ENCODE results near the gene VRK3.

The VRK3 gene

GRCh38 chr19:49957262-49957915 is 67.8 kb downstream of the VRK3 start:
- CTCF ChIA-PET = interaction anchor here (1.1 to 2.6 kb wide), 3 partner anchors 18 to 27 kb away, joined by 4 to 13 read pairs (median 4); no protein-coding TSS in a partner anchor
- no peak for DNase-seq (ENCODE audit: low read depth, low spot score)
- POLR2A ChIA-PET = no interaction called here
- H3K4me3 ChIP-seq (ENCODE audit: low read depth, low read length) = no peak overlapping the region
- TF ChIP-seq CTCF (IDR thresholded peaks at IDR 0.05; ENCODE audit: insufficient read depth, low read length, missing control alignments) = no peak

GRCh38 chr19:49956115-49956495 is 69.1 kb downstream of the VRK3 start:
- no peak for DNase-seq (ENCODE audit: low read depth, low spot score)
- POLR2A ChIA-PET = no interaction called here
- CTCF ChIA-PET = interaction anchor here (1.6 to 2.6 kb wide), 2 partner anchors 17 to 18 kb away, joined by 4 to 13 read pairs; no protein-coding TSS in a partner anchor
- no peak for TF ChIP-seq CTCF (IDR thresholded peaks at IDR 0.05; ENCODE audit: insufficient read depth, low read length, missing control alignments)
- H3K4me3 ChIP-seq (ENCODE audit: low read depth, low read length) = no peak overlapping the region

- CTCF ChIA-PET = interaction anchor here (0.6 to 4.2 kb wide), 5 partner anchors 14 to 181 kb away, joined by 3 to 22 read pairs (median 3); no protein-coding TSS in a partner anchor
Measured at GRCh38 chr19:49954933-49955332, 70.2 kb downstream of the VRK3 start.

GRCh38 chr19:49954092-49954829 is 70.9 kb downstream of the VRK3 start:
- no peak for TF ChIP-seq CTCF (IDR thresholded peaks at IDR 0.05; ENCODE audit: insufficient read depth, low read length, missing control alignments)
- no peak for DNase-seq (ENCODE audit: low read depth, low spot score)
- ChIA-PET POLR2A (interaction anchor here (0.7 kb wide), 1 partner anchor 24 kb away, joined by 3 read pairs; no protein-coding TSS in a partner anchor), CTCF (interaction anchor here (0.6 to 4.2 kb wide), 8 partner anchors 11 to 182 kb away, joined by 3 to 22 read pairs (median 3); no protein-coding TSS in a partner anchor)
- peak overlapping the region; percentile 6; the same call in 1 of the 2 replicates for H3K4me3 ChIP-seq (ENCODE audit: low read depth, low read length)

More at GRCh38 chr19:49954933-49955332, 70.2 kb downstream of the VRK3 start:
- no peak overlapping the region for H3K4me3 ChIP-seq (ENCODE audit: low read depth, low read length)
- no peak for DNase-seq (ENCODE audit: low read depth, low spot score)
- TF ChIP-seq CTCF (IDR thresholded peaks at IDR 0.05; ENCODE audit: insufficient read depth, low read length, missing control alignments) = no peak
- POLR2A ChIA-PET = interaction anchor here (0.7 kb wide), 1 partner anchor 23 kb away, joined by 3 read pairs; no protein-coding TSS in a partner anchor

GRCh38 chr19:49953416-49953815 is 71.8 kb downstream of the VRK3 start:
- CTCF ChIA-PET = interaction anchor here (1.1 to 4.2 kb wide), 5 partner anchors 10 to 183 kb away, joined by 3 to 22 read pairs (median 3); no protein-coding TSS in a partner anchor
- TF ChIP-seq CTCF (IDR thresholded peaks at IDR 0.05; ENCODE audit: insufficient read depth, low read length, missing control alignments) = no peak
- DNase-seq (ENCODE audit: low read depth, low spot score) = no peak
- no peak overlapping the region for H3K4me3 ChIP-seq (ENCODE audit: low read depth, low read length)
- POLR2A ChIA-PET = no interaction called here

GRCh38 chr19:49952906-49953305 is 72.3 kb downstream of the VRK3 start:
- TF ChIP-seq CTCF (IDR thresholded peaks at IDR 0.05; ENCODE audit: insufficient read depth, low read length, missing control alignments) = no peak
- POLR2A ChIA-PET = no interaction called here
- no peak overlapping the region for H3K4me3 ChIP-seq (ENCODE audit: low read depth, low read length)
- DNase-seq (ENCODE audit: low read depth, low spot score) = no peak
- CTCF ChIA-PET = interaction anchor here (1.2 to 4.2 kb wide), 3 partner anchors 15 to 33 kb away, joined by 3 to 22 read pairs (median 3); no protein-coding TSS in a partner anchor
